PC-9 (cell line): Measurements from ENCODE around the gene EXOC2. TPM values are rescaled to one million over a fixed set of nuclear protein-coding genes. Genes with fewer than 3 reads are reported as not detected.

Source experiments
- BruUV-seq: library from RNA; stranded (reverse); fragments of 400-500 nt; replicated peaks from 2 replicates; lab custom pipeline; 2021; lab: Mats Ljungman, UMichigan
- CTCF ChIA-PET: fragments of 300-600 bp; sonication (Branson Sonifier 250); formaldehyde crosslinking; loops from one replicate; lab custom pipeline; 2022; ENCODE audit warnings: antibody characterized with exemption; lab: Charles Lee
- POLR2A ChIA-PET: fragments of 300-600 bp; sonication (Branson Sonifier 250); formaldehyde crosslinking; loops from one replicate; lab custom pipeline; 2022; ENCODE audit warnings: antibody characterized with exemption; ENCODE audit not compliant: unreplicated experiment; lab: Charles Lee
- DNase-seq, 2 experiments: peaks; one replicate each; pipeline versions ENCODE4 v3.0.0 to v3.0.0-alpha.2; 2015 to 2022; ENCODE audit warnings: mixed read lengths in 1 of 2
- H2AFZ ChIP-seq: fragments of 200-600 bp; sonication (generic); 2 replicates; pipeline ENCODE4 v1.8.1; 2017; ENCODE audit warnings: antibody characterized with exemption
- H3F3A ChIP-seq: fragments of 200-600 bp; sonication (generic); 2 replicates; pipeline ENCODE4 v1.8.1; 2017; ENCODE audit warnings: antibody characterized with exemption, mild to moderate bottlenecking, low read depth; ENCODE audit not compliant: insufficient read depth
- H3K27ac ChIP-seq: fragments of 200-600 bp; sonication (generic); 2 replicates; pipeline ENCODE4 v1.6.1; 2016; ENCODE audit warnings: mixed run types
- H3K27me3 ChIP-seq: fragments of 200-600 bp; sonication (generic); 2 replicates; pipeline ENCODE4 v1.6.1; 2016; ENCODE audit warnings: low read depth, mixed run types; ENCODE audit not compliant: insufficient read depth
- H3K36me3 ChIP-seq: fragments of 200-600 bp; sonication (generic); 2 replicates; pipeline ENCODE4 v1.6.1; 2016; ENCODE audit warnings: low read depth, mixed run types
- H3K4me1 ChIP-seq: fragments of 200-600 bp; sonication (generic); replicated peaks from 2 replicates; pipeline ENCODE4 v1.6.1; 2016; ENCODE audit warnings: mixed run types; ENCODE audit not compliant: insufficient read depth
- H3K4me2 ChIP-seq: fragments of 200-600 bp; sonication (generic); 2 replicates; pipeline ENCODE4 v1.6.1; 2017; ENCODE audit warnings: mixed run types
- H3K4me3 ChIP-seq: fragments of 200-600 bp; sonication (generic); 2 replicates; pipeline ENCODE4 v1.6.1; 2016; ENCODE audit warnings: mixed run types
- H3K79me2 ChIP-seq: fragments of 200-600 bp; sonication (generic); 2 replicates; pipeline ENCODE4 v1.6.1; 2017; ENCODE audit warnings: low read depth, mixed run types
- H3K9me2 ChIP-seq: fragments of 200-600 bp; sonication (generic); 2 replicates; pipeline ENCODE4 v1.8.1; 2017; ENCODE audit warnings: mild to moderate bottlenecking; ENCODE audit not compliant: insufficient read depth
- H3K9me3 ChIP-seq: fragments of 200-600 bp; sonication (generic); 2 replicates; pipeline ENCODE4 v1.8.1; 2016; ENCODE audit warnings: low read depth; ENCODE audit not compliant: insufficient read depth
- H4K20me1 ChIP-seq: fragments of 200-600 bp; sonication (generic); 2 replicates; pipeline ENCODE4 v1.8.1; 2017; ENCODE audit not compliant: insufficient read depth
- EZH2 ChIP-seq: fragments of 200-600 bp; sonication (generic); IDR thresholded peaks from 2 replicates; pipeline ENCODE4 v1.8.0; 2017; ENCODE audit warnings: antibody characterized with exemption, low read depth
- intact Hi-C: fragments of 100-400 bp; cut with micrococcal nuclease; formaldehyde crosslinking; loops from one replicate; pipeline ENCODE4 v1.10.0; 2022; ENCODE audit not compliant: unreplicated experiment
- total RNA-seq: library from RNA; stranded (reverse); gene quantifications from 2 replicates; pipeline ENCODE4 v1.2.3, GENCODE V29; 2021
- TF ChIP-seq, protein P1 (sequence below): fragments of 200-600 bp; sonication (generic); conservative IDR thresholded peaks from 2 replicates; pipeline ENCODE4 v1.6.1; 2017; ENCODE audit warnings: mixed run types, antibody characterized with exemption, mild to moderate bottlenecking, moderate library complexity

The EXOC2 gene
- total RNA-seq, 1 experiment from 2014 or later = 28.2 TPM

DNA sequence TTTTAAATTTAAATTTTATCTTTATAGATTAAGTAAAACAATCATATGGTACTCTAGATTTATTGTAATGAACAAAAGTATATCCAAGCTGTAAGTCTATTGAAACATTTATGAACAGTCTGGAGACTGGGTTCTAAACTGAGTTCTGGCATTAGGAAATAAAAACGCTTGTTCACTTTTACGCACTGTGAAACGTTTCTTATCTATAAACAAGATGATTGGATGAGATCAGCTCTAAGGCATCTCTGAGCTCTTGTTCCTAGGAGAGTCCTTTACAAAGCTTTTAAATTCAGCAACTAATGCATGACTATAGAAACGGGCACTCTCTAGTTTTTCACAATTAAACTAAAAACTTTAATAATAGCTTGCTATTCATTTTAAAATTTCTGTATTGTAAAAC, 42.8 kb downstream of the EXOC2 start:
- H3K79me2 ChIP-seq = no peaks in the 10 kb centered on the region
- no peak overlapping the region for H3K4me3 ChIP-seq
- CTCF ChIA-PET = no interaction called here
- H3K36me3 ChIP-seq = no peaks in the 10 kb centered on the region
- TF ChIP-seq, protein P1, sequence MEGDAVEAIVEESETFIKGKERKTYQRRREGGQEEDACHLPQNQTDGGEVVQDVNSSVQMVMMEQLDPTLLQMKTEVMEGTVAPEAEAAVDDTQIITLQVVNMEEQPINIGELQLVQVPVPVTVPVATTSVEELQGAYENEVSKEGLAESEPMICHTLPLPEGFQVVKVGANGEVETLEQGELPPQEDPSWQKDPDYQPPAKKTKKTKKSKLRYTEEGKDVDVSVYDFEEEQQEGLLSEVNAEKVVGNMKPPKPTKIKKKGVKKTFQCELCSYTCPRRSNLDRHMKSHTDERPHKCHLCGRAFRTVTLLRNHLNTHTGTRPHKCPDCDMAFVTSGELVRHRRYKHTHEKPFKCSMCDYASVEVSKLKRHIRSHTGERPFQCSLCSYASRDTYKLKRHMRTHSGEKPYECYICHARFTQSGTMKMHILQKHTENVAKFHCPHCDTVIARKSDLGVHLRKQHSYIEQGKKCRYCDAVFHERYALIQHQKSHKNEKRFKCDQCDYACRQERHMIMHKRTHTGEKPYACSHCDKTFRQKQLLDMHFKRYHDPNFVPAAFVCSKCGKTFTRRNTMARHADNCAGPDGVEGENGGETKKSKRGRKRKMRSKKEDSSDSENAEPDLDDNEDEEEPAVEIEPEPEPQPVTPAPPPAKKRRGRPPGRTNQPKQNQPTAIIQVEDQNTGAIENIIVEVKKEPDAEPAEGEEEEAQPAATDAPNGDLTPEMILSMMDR = no peak
- no peak for TF ChIP-seq EZH2
- no peak for DNase-seq
- POLR2A ChIA-PET = no interaction called here
- intact Hi-C loops = no loop called here
- H3K27me3 ChIP-seq = no peaks in the 10 kb centered on the region
- H3K9me2 ChIP-seq = no peaks in the 10 kb centered on the region
- no TSS peak for BruUV-seq
- H3F3A ChIP-seq = no peaks in the 10 kb centered on the region
- no peaks in the 10 kb centered on the region for H3K4me1 ChIP-seq
- no peak overlapping the region for H3K27ac ChIP-seq
- H2AFZ ChIP-seq = no peak overlapping the region
- H3K4me2 ChIP-seq = no peak overlapping the region
- H4K20me1 ChIP-seq = no peaks in the 10 kb centered on the region
- H3K9me3 ChIP-seq = no peaks in the 10 kb centered on the region

DNA sequence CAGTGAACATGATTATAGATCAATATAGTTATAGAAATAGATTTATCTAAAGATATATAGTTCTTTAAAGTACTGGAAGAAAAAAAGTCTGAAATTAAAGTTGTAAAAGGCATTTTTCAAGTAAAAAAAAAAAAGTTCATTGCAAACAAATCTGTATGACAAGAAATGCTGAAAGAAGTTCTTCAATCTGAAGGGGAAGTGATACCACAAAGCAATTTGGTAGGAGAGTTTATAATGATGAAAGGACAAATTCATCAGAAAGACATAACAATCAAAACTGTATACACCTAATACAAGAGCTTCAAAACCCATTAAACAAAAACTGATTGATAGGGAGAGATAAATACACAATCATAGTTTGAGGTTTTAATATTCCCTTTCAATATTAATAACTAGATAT, 50.1 kb downstream of the EXOC2 start:
- intact Hi-C loops = no loop called here

DNA sequence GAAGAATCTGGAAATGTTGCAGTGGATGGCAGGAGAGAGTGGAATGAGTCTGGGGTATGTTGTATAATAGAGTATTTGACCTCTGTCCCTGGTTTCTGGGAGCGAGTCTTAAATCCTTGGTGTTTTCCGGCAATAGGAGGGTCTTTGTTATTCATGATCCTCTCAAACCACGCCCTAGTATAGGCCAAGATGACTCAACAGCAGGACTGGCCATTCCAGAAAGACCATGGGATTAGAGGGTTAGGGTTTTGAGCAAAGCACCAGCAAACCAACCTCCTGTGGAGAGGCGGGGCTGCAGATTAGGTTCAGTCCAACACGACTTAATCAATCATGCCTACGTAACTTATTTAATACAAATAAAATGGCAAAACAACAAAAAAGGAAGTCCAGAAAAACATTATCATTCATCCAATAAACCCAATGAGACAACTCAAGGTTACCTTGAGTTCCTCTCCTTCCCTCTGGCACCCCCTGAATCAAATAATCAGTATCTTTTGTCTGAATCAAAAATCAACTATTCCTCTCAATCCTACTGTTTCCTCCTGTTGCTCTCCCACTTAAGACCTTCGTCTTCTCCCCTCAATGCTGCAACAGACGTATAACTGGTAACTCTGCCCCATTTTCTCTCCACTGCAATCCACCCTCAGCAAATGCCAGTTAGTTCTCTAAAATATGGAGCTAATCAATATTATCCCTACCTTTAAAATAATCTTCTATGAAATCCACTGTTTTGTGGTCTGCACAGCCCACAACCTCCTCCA, 51.5 kb downstream of the EXOC2 start:
- DNase-seq = no peak
- Histone ChIP-seq H3K27me3 (no peaks in the 10 kb centered on the region), H4K20me1 (no peaks in the 10 kb centered on the region), H3K36me3 (no peaks in the 10 kb centered on the region), H3K4me2 (no peak overlapping the region), H3K9me2 (no peaks in the 10 kb centered on the region), H3K79me2 (no peaks in the 10 kb centered on the region), H2AFZ (no peak overlapping the region), H3K4me3 (no peak overlapping the region), H3F3A (no peaks in the 10 kb centered on the region), H3K9me3 (no peaks in the 10 kb centered on the region; the same call in 1 of the 2 replicates), H3K27ac (no peak overlapping the region), H3K4me1 (no peaks in the 10 kb centered on the region)
- intact Hi-C loops = no loop called here
- no TSS peak for BruUV-seq
- no peak for TF ChIP-seq EZH2
- TF ChIP-seq, protein P1 = no peak
- POLR2A ChIA-PET = no interaction called here
- CTCF ChIA-PET = no interaction called here

More for the DNA sequence above, 50.1 kb downstream of the EXOC2 start:
- Histone ChIP-seq H3K27me3 (no peaks in the 10 kb centered on the region), H3K36me3 (no peaks in the 10 kb centered on the region), H3K9me2 (no peaks in the 10 kb centered on the region), H3K4me2 (no peak overlapping the region), H4K20me1 (no peaks in the 10 kb centered on the region), H2AFZ (no peak overlapping the region), H3F3A (no peaks in the 10 kb centered on the region), H3K79me2 (no peaks in the 10 kb centered on the region), H3K9me3 (no peaks in the 10 kb centered on the region; the same call in 1 of the 2 replicates), H3K4me1 (no peaks in the 10 kb centered on the region), H3K27ac (no peak overlapping the region), H3K4me3 (no peak overlapping the region)
- no TSS peak for BruUV-seq
- TF ChIP-seq EZH2 = no peak
- TF ChIP-seq, protein P1 = no peak
- POLR2A ChIA-PET = no interaction called here
- no peak for DNase-seq
- CTCF ChIA-PET = no interaction called here
